RPMI7951 (cell line): ENCODE measurements around the gene MAPKAP1. TPM values are rescaled to one million over a fixed set of nuclear protein-coding genes. Genes with fewer than 3 reads are reported as not detected.

Source experiments
- DNase-seq: peaks from one replicate; pipeline ENCODE4 v3.0.0-alpha.2; 2012; ENCODE audit warnings: low read depth
- total RNA-seq: library from RNA; depleted of rRNA; stranded (reverse); fragments of >200 nt; shearing (Covaris generic); gene quantifications from 2 replicates; pipeline ENCODE4 v1.2.3, GENCODE V29; 2014

MAPKAP1 gene
- total RNA-seq, 1 experiment from 2014 or later, result 60.6 TPM

- no peak for DNase-seq
These were observed 169.4 kb downstream of the MAPKAP1 start for GRCh38 chr9:125537442-125538091.

GRCh38 chr9:125536776-125537175, 170.2 kb downstream of the MAPKAP1 start:
- DNase-seq, result no peak

- DNase-seq, result peak; percentile 58
These were observed 170.7 kb downstream of the MAPKAP1 start for GRCh38 chr9:125536167-125536772.

GRCh38 chr9:125534971-125535701, 171.9 kb downstream of the MAPKAP1 start:
- no peak for DNase-seq

- no peak for DNase-seq
These were observed 174.0 kb downstream of the MAPKAP1 start for GRCh38 chr9:125532812-125533594.

GRCh38 chr9:125532412-125532811, 174.6 kb downstream of the MAPKAP1 start:
- no peak for DNase-seq

GRCh38 chr9:125529589-125530515, 177.2 kb downstream of the MAPKAP1 start:
- DNase-seq, result no peak

GRCh38 chr9:125529107-125529506, 177.9 kb downstream of the MAPKAP1 start:
- no peak for DNase-seq

GRCh38 chr9:125527471-125528002, 179.5 kb downstream of the MAPKAP1 start:
- DNase-seq, result no peak

GRCh38 chr9:125525921-125526631, 180.9 kb downstream of the MAPKAP1 start:
- peak; percentile 47 for DNase-seq

GRCh38 chr9:125524583-125525355, 182.2 kb downstream of the MAPKAP1 start:
- DNase-seq, result no peak

- DNase-seq, result no peak
These were observed 183.3 kb downstream of the MAPKAP1 start for GRCh38 chr9:125523681-125524080.

- peak; percentile 57 for DNase-seq
These were observed 184.7 kb downstream of the MAPKAP1 start for GRCh38 chr9:125522328-125522725.

GRCh38 chr9:125521462-125522327, 185.3 kb downstream of the MAPKAP1 start:
- peak; percentile 88 for DNase-seq

- no peak for DNase-seq
These were observed 187.3 kb downstream of the MAPKAP1 start for GRCh38 chr9:125519734-125520133.

- DNase-seq, result no peak
These were observed 189.4 kb downstream of the MAPKAP1 start for GRCh38 chr9:125517577-125517976.

- DNase-seq, result no peak
These were observed 190.7 kb downstream of the MAPKAP1 start for GRCh38 chr9:125515983-125516940.
